ENCODE data around the gene PAK1IP1.

DNA sequence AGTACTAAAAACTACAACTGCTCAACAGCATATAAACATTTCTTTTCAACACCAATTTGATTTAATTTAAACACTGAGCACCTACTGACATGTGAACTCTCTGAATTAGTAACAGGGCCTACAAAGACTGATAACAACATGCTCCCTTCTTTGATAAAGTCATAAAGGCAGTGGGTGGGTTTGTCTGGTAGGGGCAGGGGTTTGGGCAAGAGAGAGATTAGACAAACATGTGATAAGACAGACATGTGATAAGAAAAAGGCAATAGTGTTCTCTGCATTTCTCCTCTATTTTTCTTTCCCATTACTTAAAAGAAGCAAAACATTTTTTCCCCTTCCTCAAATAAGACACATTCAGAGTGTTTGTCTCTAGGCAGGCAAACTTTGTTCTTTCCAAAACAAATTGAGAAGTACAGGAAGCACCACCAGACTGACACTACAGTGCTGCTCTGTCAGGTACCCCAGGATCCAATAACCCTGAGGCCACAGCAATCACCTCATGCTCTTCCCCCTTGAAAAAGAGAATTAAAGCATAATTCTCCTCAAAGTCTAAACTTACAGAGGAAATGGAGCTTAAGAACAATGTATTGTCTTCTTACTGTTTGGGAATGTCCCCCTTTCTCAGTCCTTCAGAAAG lies 12.3 kb upstream of the PAK1IP1 start:
- TF ChIP-seq, protein P1, sequence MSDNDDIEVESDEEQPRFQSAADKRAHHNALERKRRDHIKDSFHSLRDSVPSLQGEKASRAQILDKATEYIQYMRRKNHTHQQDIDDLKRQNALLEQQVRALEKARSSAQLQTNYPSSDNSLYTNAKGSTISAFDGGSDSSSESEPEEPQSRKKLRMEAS (IDR thresholded peaks at IDR 0.05; ENCODE audit: low read depth, low read length): no peak
- TF ChIP-seq, protein P2, sequence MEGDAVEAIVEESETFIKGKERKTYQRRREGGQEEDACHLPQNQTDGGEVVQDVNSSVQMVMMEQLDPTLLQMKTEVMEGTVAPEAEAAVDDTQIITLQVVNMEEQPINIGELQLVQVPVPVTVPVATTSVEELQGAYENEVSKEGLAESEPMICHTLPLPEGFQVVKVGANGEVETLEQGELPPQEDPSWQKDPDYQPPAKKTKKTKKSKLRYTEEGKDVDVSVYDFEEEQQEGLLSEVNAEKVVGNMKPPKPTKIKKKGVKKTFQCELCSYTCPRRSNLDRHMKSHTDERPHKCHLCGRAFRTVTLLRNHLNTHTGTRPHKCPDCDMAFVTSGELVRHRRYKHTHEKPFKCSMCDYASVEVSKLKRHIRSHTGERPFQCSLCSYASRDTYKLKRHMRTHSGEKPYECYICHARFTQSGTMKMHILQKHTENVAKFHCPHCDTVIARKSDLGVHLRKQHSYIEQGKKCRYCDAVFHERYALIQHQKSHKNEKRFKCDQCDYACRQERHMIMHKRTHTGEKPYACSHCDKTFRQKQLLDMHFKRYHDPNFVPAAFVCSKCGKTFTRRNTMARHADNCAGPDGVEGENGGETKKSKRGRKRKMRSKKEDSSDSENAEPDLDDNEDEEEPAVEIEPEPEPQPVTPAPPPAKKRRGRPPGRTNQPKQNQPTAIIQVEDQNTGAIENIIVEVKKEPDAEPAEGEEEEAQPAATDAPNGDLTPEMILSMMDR (IDR thresholded peaks at IDR 0.05 in 2 of 3, conservative IDR thresholded peaks at IDR 0.05 in 1 of 3; ENCODE audit: control insufficient read depth in 2 of 3, extremely low read depth in 1 of 3, insufficient read depth in 1 of 3, low read depth in 3 of 3, low read length in 3 of 3): no peak
- TF ChIP-seq, protein P3, sequence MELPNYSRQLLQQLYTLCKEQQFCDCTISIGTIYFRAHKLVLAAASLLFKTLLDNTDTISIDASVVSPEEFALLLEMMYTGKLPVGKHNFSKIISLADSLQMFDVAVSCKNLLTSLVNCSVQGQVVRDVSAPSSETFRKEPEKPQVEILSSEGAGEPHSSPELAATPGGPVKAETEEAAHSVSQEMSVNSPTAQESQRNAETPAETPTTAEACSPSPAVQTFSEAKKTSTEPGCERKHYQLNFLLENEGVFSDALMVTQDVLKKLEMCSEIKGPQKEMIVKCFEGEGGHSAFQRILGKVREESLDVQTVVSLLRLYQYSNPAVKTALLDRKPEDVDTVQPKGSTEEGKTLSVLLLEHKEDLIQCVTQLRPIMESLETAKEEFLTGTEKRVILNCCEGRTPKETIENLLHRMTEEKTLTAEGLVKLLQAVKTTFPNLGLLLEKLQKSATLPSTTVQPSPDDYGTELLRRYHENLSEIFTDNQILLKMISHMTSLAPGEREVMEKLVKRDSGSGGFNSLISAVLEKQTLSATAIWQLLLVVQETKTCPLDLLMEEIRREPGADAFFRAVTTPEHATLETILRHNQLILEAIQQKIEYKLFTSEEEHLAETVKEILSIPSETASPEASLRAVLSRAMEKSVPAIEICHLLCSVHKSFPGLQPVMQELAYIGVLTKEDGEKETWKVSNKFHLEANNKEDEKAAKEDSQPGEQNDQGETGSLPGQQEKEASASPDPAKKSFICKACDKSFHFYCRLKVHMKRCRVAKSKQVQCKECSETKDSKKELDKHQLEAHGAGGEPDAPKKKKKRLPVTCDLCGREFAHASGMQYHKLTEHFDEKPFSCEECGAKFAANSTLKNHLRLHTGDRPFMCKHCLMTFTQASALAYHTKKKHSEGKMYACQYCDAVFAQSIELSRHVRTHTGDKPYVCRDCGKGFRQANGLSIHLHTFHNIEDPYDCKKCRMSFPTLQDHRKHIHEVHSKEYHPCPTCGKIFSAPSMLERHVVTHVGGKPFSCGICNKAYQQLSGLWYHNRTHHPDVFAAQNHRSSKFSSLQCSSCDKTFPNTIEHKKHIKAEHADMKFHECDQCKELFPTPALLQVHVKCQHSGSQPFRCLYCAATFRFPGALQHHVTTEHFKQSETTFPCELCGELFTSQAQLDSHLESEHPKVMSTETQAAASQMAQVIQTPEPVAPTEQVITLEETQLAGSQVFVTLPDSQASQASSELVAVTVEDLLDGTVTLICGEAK (IDR thresholded peaks at IDR 0.05; ENCODE audit: borderline replicate concordance): no peak
- TF ChIP-seq POLR2AphosphoS5 (IDR thresholded peaks at IDR 0.05; ENCODE audit: low read length) (no peak), POLR2A (IDR thresholded peaks at IDR 0.05; ENCODE audit: low read depth, low read length) (no peak), RFX5 (IDR thresholded peaks at IDR 0.05; ENCODE audit: low read depth, low read length) (no peak), NBN (IDR thresholded peaks at IDR 0.05) (no peak), RAD21 (IDR thresholded peaks at IDR 0.05; ENCODE audit: insufficient read depth, low read depth, low read length) (no peak), NR2F1 (conservative IDR thresholded peaks at IDR 0.05) (no peak), TARDBP (IDR thresholded peaks at IDR 0.05; ENCODE audit: borderline replicate concordance) (no peak)
- TF ChIP-seq, protein P4, sequence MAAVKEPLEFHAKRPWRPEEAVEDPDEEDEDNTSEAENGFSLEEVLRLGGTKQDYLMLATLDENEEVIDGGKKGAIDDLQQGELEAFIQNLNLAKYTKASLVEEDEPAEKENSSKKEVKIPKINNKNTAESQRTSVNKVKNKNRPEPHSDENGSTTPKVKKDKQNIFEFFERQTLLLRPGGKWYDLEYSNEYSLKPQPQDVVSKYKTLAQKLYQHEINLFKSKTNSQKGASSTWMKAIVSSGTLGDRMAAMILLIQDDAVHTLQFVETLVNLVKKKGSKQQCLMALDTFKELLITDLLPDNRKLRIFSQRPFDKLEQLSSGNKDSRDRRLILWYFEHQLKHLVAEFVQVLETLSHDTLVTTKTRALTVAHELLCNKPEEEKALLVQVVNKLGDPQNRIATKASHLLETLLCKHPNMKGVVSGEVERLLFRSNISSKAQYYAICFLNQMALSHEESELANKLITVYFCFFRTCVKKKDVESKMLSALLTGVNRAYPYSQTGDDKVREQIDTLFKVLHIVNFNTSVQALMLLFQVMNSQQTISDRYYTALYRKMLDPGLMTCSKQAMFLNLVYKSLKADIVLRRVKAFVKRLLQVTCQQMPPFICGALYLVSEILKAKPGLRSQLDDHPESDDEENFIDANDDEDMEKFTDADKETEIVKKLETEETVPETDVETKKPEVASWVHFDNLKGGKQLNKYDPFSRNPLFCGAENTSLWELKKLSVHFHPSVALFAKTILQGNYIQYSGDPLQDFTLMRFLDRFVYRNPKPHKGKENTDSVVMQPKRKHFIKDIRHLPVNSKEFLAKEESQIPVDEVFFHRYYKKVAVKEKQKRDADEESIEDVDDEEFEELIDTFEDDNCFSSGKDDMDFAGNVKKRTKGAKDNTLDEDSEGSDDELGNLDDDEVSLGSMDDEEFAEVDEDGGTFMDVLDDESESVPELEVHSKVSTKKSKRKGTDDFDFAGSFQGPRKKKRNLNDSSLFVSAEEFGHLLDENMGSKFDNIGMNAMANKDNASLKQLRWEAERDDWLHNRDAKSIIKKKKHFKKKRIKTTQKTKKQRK (IDR thresholded peaks at IDR 0.05; ENCODE audit: low read depth, low read length): no peak
- TF ChIP-seq, protein P5, sequence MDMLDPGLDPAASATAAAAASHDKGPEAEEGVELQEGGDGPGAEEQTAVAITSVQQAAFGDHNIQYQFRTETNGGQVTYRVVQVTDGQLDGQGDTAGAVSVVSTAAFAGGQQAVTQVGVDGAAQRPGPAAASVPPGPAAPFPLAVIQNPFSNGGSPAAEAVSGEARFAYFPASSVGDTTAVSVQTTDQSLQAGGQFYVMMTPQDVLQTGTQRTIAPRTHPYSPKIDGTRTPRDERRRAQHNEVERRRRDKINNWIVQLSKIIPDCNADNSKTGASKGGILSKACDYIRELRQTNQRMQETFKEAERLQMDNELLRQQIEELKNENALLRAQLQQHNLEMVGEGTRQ (IDR thresholded peaks at IDR 0.05; ENCODE audit: borderline replicate concordance, low read depth, low read length): no peak
- TF ChIP-seq, protein P6, sequence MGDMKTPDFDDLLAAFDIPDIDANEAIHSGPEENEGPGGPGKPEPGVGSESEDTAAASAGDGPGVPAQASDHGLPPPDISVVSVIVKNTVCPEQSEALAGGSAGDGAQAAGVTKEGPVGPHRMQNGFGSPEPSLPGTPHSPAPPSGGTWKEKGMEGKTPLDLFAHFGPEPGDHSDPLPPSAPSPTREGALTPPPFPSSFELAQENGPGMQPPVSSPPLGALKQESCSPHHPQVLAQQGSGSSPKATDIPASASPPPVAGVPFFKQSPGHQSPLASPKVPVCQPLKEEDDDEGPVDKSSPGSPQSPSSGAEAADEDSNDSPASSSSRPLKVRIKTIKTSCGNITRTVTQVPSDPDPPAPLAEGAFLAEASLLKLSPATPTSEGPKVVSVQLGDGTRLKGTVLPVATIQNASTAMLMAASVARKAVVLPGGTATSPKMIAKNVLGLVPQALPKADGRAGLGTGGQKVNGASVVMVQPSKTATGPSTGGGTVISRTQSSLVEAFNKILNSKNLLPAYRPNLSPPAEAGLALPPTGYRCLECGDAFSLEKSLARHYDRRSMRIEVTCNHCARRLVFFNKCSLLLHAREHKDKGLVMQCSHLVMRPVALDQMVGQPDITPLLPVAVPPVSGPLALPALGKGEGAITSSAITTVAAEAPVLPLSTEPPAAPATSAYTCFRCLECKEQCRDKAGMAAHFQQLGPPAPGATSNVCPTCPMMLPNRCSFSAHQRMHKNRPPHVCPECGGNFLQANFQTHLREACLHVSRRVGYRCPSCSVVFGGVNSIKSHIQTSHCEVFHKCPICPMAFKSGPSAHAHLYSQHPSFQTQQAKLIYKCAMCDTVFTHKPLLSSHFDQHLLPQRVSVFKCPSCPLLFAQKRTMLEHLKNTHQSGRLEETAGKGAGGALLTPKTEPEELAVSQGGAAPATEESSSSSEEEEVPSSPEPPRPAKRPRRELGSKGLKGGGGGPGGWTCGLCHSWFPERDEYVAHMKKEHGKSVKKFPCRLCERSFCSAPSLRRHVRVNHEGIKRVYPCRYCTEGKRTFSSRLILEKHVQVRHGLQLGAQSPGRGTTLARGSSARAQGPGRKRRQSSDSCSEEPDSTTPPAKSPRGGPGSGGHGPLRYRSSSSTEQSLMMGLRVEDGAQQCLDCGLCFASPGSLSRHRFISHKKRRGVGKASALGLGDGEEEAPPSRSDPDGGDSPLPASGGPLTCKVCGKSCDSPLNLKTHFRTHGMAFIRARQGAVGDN (IDR thresholded peaks at IDR 0.05): no peak

Measured in GM12878 (cell line).